ENCODE data around the gene SULT2A1. TPM values are rescaled to one million over a fixed set of nuclear protein-coding genes. Genes with fewer than 3 reads are reported as not detected.

Gene SULT2A1
- total and polyA plus RNA-seq, 2 of the 4 experiments (the other 2 are of a cell fraction), result not detected

GRCh38 chr19:47861630-47862029 lies 24.5 kb downstream of the SULT2A1 start:
- no CpG with 5 or more reads among the region's 5 CpGs for WGBS, 2 experiments (ENCODE audit: extremely low coverage in 2 of 2, insufficient read length in 1 of 2)
- in situ Hi-C loops (cut with MboI; ENCODE audit: low sequenced_read_pairs) (no loop called here), intact Hi-C loops (cut with micrococcal nuclease) (no loop called here), dilution Hi-C loops (cut with HindIII; ENCODE audit: low sequenced_read_pairs, unreplicated experiment) (no loop called here)
- no TSS peak for BruUV-seq (replicated peaks)
- Histone ChIP-seq H3K27ac (ENCODE audit: insufficient read depth, low read length) (no peak overlapping the region), H4K8ac (ENCODE audit: low read depth in 2 of 2, low read length in 2 of 2) (no peak overlapping the region), H4K5ac (ENCODE audit: low read depth, low read length) (no peak overlapping the region), H3K4ac (ENCODE audit: low read depth, low read length) (no peak overlapping the region), H3K56ac (ENCODE audit: extremely low read depth, insufficient read depth, low read length) (no peak overlapping the region), H3K4me3 (ENCODE audit: insufficient read depth, low read depth, low read length) (no peak overlapping the region), H3K9ac (ENCODE audit: low read depth, low read length) (no peak overlapping the region), H2AFZ (replicated peaks; ENCODE audit: low read length, poor library complexity) (no peak overlapping the region), H3K4me1 (ENCODE audit: control insufficient read depth, insufficient read depth, low read length) (no peaks in the 10 kb centered on the region), H3K27me3 (ENCODE audit: control insufficient read depth, insufficient read depth, low read length) (peaks cover 7% of the 10 kb centered on the region), H3K18ac (ENCODE audit: low read depth, low read length) (no peak overlapping the region), H3K36me3 (ENCODE audit: control insufficient read depth, insufficient read depth, low read length) (no peaks in the 10 kb centered on the region), H2BK20ac (ENCODE audit: low read depth, low read length) (no peak overlapping the region), H3K9me1 (ENCODE audit: insufficient read depth, low read length) (no peaks in the 10 kb centered on the region), H3K9me3 (ENCODE audit: control insufficient read depth, insufficient read depth, low read length) (no peaks in the 10 kb centered on the region), H3K23ac (ENCODE audit: low read depth, low read length) (no peak overlapping the region), H3K4me2 (ENCODE audit: low read depth, low read length) (no peak overlapping the region), H4K20me1 (ENCODE audit: insufficient read depth, low read length) (no peaks in the 10 kb centered on the region), H2BK15ac (ENCODE audit: low read depth, low read length) (no peak overlapping the region), H2AK5ac (ENCODE audit: low read depth, low read length) (no peak overlapping the region), H2BK120ac (ENCODE audit: low read depth, low read length) (no peak overlapping the region), H4K91ac (ENCODE audit: insufficient read depth, low read depth, low read length) (no peak overlapping the region), H2BK5ac (ENCODE audit: low read depth, low read length, poor library complexity, severe bottlenecking) (no peak overlapping the region), H2AK9ac (replicated peaks; ENCODE audit: low read depth, low read length, poor library complexity) (no peak overlapping the region), H3K14ac (replicated peaks; ENCODE audit: low read depth, low read length) (no peak overlapping the region), H3K79me1 (ENCODE audit: low read depth in 1 of 2, low read length in 2 of 2) (no peaks in the 10 kb centered on the region)
- no peak for DNase-seq
- TF ChIP-seq SMC3 (IDR thresholded peaks at IDR 0.05; ENCODE audit: low read depth, low read length) (no peak), USF2 (IDR thresholded peaks at IDR 0.05; ENCODE audit: low read depth, low read length) (no peak), CHD1 (IDR thresholded peaks at IDR 0.05; ENCODE audit: low read depth, low read length) (no peak), FOS (IDR thresholded peaks at IDR 0.05; ENCODE audit: low read depth, low read length) (no peak), CEBPB (IDR thresholded peaks at IDR 0.05; ENCODE audit: low read depth, low read length) (no peak), NFE2L2 (IDR thresholded peaks at IDR 0.05; ENCODE audit: low read depth, low read length) (no peak), MAZ (IDR thresholded peaks at IDR 0.05; ENCODE audit: borderline replicate concordance, low read depth, low read length) (no peak), MXI1 (IDR thresholded peaks at IDR 0.05; ENCODE audit: borderline replicate concordance, low read depth, low read length) (no peak), RCOR1 (IDR thresholded peaks at IDR 0.05; ENCODE audit: insufficient replicate concordance, low read length) (no peak)
- ATAC-seq (ENCODE audit: low read depth), result no peak
- CTCF ChIA-PET, result no interaction called here
- POLR2A ChIA-PET (ENCODE audit: unreplicated experiment), result no interaction called here

All from IMR-90 (cell line).